HepG2 (cell line): Measurements from ENCODE around the gene CCNB1IP1. TPM values are rescaled to one million over a fixed set of nuclear protein-coding genes. Genes with fewer than 3 reads are reported as not detected.

Source experiments
- AGO2 ChIP-seq: fragments of 200-400 bp; formaldehyde crosslinking; optimal IDR thresholded peaks from 2 replicates; pipeline ENCODE3; 2017; ENCODE audit warnings: mild to moderate bottlenecking, low read depth, low read length, moderate library complexity
- AHR ChIP-seq: IDR thresholded peaks from 2 replicates; pipeline ENCODE4 v1.6.1; 2018; ENCODE audit warnings: missing genetic modification reagents, missing compliant biosample characterization
- CEBPZ ChIP-seq: IDR thresholded peaks from 2 replicates; pipeline ENCODE4 v1.6.1; 2012; ENCODE audit warnings: low read length, improper control_type of control experiment
- DDIT3 ChIP-seq: sonication (generic); formaldehyde crosslinking; IDR thresholded peaks from 2 replicates; pipeline ENCODE4 v1.4.0; 2020; ENCODE audit warnings: mild to moderate bottlenecking, missing genetic modification reagents
- MAFK ChIP-seq, 2 experiments: IDR thresholded peaks in 1 of 2; conservative IDR thresholded peaks in 1 of 2; 2 replicates each; pipeline ENCODE4 v1.6.1; 2011; ENCODE audit warnings: improper control_type of control experiment in 2 of 2, low read length in 2 of 2
- NCOR1 ChIP-seq: fragments of 200-600 bp; sonication (generic); IDR thresholded peaks from 2 replicates; pipeline ENCODE4 v1.7.0; 2017; ENCODE audit warnings: antibody characterized with exemption, low read length, borderline replicate concordance
- NFYB ChIP-seq: sonication (generic); formaldehyde crosslinking; IDR thresholded peaks from 2 replicates; pipeline ENCODE4 v1.4.0; 2020; ENCODE audit warnings: missing genetic modification reagents
- NPAS2 ChIP-seq: sonication (generic); formaldehyde crosslinking; IDR thresholded peaks from 2 replicates; pipeline ENCODE4 v1.8.0; 2022; ENCODE audit warnings: mild to moderate bottlenecking, missing genetic modification reagents, borderline replicate concordance
- POLR2A ChIP-seq, 2 experiments: IDR thresholded peaks; 2 replicates each; pipeline ENCODE4 v1.6.1; 2011; ENCODE audit warnings: low read depth in 2 of 2, low read length in 2 of 2, mild to moderate bottlenecking in 1 of 2, moderate library complexity in 1 of 2; ENCODE audit not compliant: insufficient read depth in 1 of 2
- RARA ChIP-seq: IDR thresholded peaks from 2 replicates; pipeline ENCODE4 v1.6.1; 2016; ENCODE audit warnings: missing genetic modification reagents, missing compliant biosample characterization
- RFX1 ChIP-seq: fragments of 450-650 bp; IDR thresholded peaks from 2 replicates; pipeline ENCODE4 v1.6.1; 2017
- RFXANK ChIP-seq: IDR thresholded peaks from 2 replicates; pipeline ENCODE4 v1.6.1; 2016
- SATB2 ChIP-seq: sonication (generic); formaldehyde crosslinking; IDR thresholded peaks from 2 replicates; pipeline ENCODE4 v1.5.0; 2020; ENCODE audit warnings: missing genetic modification reagents
- TIGD3 ChIP-seq: sonication (generic); formaldehyde crosslinking; IDR thresholded peaks from 2 replicates; pipeline ENCODE4 v1.5.1; 2020; ENCODE audit warnings: mild to moderate bottlenecking, missing genetic modification reagents, borderline replicate concordance
- ZBED4 ChIP-seq: sonication (generic); formaldehyde crosslinking; IDR thresholded peaks from 2 replicates; pipeline ENCODE4 v1.4.0; 2020; ENCODE audit warnings: missing genetic modification reagents, borderline replicate concordance
- ZFP91 ChIP-seq: sonication (generic); formaldehyde crosslinking; IDR thresholded peaks from 2 replicates; pipeline ENCODE4 v1.9.0; 2022; ENCODE audit warnings: missing genetic modification reagents, mild to moderate bottlenecking, borderline replicate concordance
- ZMYM3 ChIP-seq: sonication (generic); formaldehyde crosslinking; IDR thresholded peaks from 2 replicates; pipeline ENCODE4 v1.5.1; 2020; ENCODE audit warnings: mild to moderate bottlenecking, missing genetic modification reagents
- ZNF225 ChIP-seq: sonication (generic); formaldehyde crosslinking; IDR thresholded peaks from 2 replicates; pipeline ENCODE4 v1.4.0; 2020; ENCODE audit warnings: mild to moderate bottlenecking, missing genetic modification reagents
- ZNF264 ChIP-seq: sonication (generic); formaldehyde crosslinking; IDR thresholded peaks from 2 replicates; pipeline ENCODE4 v1.4.0; 2020; ENCODE audit warnings: missing genetic modification reagents
- ZNF530 ChIP-seq: sonication (generic); formaldehyde crosslinking; IDR thresholded peaks from 2 replicates; pipeline ENCODE4 v1.5.0; 2020; ENCODE audit warnings: low read depth, mild to moderate bottlenecking, missing genetic modification reagents
- ZNF616 ChIP-seq: sonication (generic); formaldehyde crosslinking; IDR thresholded peaks from 2 replicates; pipeline ENCODE4 v1.5.0; 2020; ENCODE audit warnings: low read depth, mild to moderate bottlenecking, missing genetic modification reagents
- ZNF713 ChIP-seq: sonication (generic); formaldehyde crosslinking; IDR thresholded peaks from 2 replicates; pipeline ENCODE4 v1.4.0; 2020; ENCODE audit warnings: mild to moderate bottlenecking, missing genetic modification reagents
- polyA plus RNA-seq, 8 experiments: library from polyadenylated mRNA; depleted of rRNA in 3 of 8; stranded (reverse) in 7 of 8; unstranded in 1 of 8; fragments of >200 nt; fragmentation: Illumina TruSeq in 4 of 8; extraction: Trizol in 4 of 8; gene quantifications; 2 replicates each; pipeline versions ENCODE4 v1.2.1 to v1.2.3, GENCODE V29; 2011 to 2016; ENCODE audit warnings: low read depth in 4 of 8, missing spikeins in 1 of 8, mixed read lengths in 1 of 8; ENCODE audit not compliant: insufficient read depth in 1 of 8
- total RNA-seq, 5 experiments: library from RNA; depleted of rRNA; stranded (reverse); fragments of >200 nt; fragmentation: Illumina TruSeq; extraction: Trizol; gene quantifications; 2 replicates each; pipeline ENCODE4 v1.2.3, GENCODE V29; 2016; ENCODE audit warnings: low read depth in 1 of 5

The CCNB1IP1 gene
- total and polyA plus RNA-seq, 2 of the 13 experiments (the other 11 are each of a cell fraction or from before 2014, with no cell fraction given): 98.3 to 125 TPM

- TF ChIP-seq ZFP91 (CRISPR knock-in tag): peak; percentile 75
- no peak for TF ChIP-seq NFYB (CRISPR knock-in tag)
- no peak for TF ChIP-seq NCOR1
- no peak for TF ChIP-seq ZNF264 (CRISPR knock-in tag)
- TF ChIP-seq RFXANK (CRISPR knock-in tag): no peak
- TF ChIP-seq AGO2: no peak
- no peak for TF ChIP-seq ZNF713 (CRISPR knock-in tag)
- no peak for TF ChIP-seq RFX1
- no peak for TF ChIP-seq ZBED4 (CRISPR knock-in tag)
- TF ChIP-seq ZNF225 (CRISPR knock-in tag): 0 out of 2 replicates have a peak, but pooled peaks have one; percentile 31
- peak; percentile 55; the same call in 1 of the 2 replicates for TF ChIP-seq ZMYM3 (CRISPR knock-in tag)
- no peak for TF ChIP-seq SATB2 (CRISPR knock-in tag)
- TF ChIP-seq NPAS2 (CRISPR knock-in tag): no peak
- no peak for TF ChIP-seq MAFK (conservative IDR thresholded peaks at IDR 0.05 in 1 of 2, IDR thresholded peaks at IDR 0.05 in 1 of 2; ENCODE audit: low read length in 2 of 2)
- TF ChIP-seq CEBPZ: no peak
- TF ChIP-seq ZNF530 (CRISPR knock-in tag): no peak
- TF ChIP-seq AHR (CRISPR knock-in tag): no peak
- TF ChIP-seq TIGD3 (CRISPR knock-in tag): no peak
- TF ChIP-seq POLR2A (IDR thresholded peaks at IDR 0.05; ENCODE audit: insufficient read depth in 1 of 2, low read depth in 2 of 2, low read length in 2 of 2): peak in 1 of 2 experiments; percentile 58; a peak in 2 of 4 replicates
- TF ChIP-seq ZNF616: no peak
- no peak for TF ChIP-seq DDIT3 (CRISPR knock-in tag)
- peak; percentile 74 for TF ChIP-seq RARA (CRISPR knock-in tag)
Observed at GRCh38 chr14:20376071-20376588, 43.1 kb upstream of the CCNB1IP1 start (continued).
